ENCODE data around the gene MCF2L.
"Not testable (repeated sequence)": the region's sequence is repeated elsewhere in the genome, so short reads cannot be mapped to it uniquely, and the experiment has no call there.

MCF2L gene

DNA sequence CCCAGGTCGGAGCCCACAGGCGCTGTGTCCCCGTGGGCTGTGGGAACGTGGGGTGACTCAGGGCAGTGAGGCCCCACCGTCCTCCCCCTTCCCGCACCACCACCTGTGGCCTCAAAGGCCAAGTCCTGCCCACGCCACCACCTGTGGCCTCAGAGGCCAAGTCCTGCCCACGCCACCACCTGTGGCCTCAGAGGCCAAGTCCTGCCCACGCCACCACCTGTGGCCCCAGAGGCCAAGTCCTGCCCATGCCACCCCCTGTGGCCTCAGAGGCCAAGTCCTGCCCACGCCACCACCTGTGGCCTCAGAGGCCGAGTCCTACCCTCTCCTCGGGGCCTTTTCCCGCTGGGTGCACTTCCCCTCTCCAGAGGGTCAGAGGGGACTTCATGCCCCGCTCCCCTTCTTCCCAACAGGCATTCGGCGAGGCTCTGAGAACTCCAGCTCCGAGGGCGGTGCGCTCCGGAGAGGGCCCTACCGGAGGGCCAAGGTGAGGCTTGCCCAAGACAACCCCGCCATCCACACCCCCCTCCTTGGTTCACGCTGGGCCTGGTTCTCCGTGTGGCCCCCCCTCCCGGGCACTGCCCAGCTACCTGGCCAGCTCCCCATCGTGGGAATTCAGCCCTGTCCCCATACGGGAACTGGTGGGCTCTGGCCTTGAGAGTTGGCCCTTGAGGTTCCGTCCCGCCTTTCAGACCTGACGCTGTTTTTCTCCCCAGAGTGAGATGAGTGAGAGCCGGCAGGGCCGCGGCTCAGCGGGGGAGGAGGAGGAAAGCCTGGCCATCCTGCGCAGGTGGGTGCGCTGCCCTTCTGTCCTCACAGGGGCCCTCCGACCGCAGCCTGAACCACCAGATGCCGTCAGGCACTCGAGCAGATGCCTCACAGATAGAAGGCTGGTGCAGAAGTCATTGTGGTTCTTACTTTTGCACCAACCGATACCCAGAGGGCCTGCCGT lies 109.2 kb downstream of the MCF2L start:
- no peak for DNase-seq (ENCODE audit: low read depth in 1 of 2, low spot score in 1 of 2)

DNA sequence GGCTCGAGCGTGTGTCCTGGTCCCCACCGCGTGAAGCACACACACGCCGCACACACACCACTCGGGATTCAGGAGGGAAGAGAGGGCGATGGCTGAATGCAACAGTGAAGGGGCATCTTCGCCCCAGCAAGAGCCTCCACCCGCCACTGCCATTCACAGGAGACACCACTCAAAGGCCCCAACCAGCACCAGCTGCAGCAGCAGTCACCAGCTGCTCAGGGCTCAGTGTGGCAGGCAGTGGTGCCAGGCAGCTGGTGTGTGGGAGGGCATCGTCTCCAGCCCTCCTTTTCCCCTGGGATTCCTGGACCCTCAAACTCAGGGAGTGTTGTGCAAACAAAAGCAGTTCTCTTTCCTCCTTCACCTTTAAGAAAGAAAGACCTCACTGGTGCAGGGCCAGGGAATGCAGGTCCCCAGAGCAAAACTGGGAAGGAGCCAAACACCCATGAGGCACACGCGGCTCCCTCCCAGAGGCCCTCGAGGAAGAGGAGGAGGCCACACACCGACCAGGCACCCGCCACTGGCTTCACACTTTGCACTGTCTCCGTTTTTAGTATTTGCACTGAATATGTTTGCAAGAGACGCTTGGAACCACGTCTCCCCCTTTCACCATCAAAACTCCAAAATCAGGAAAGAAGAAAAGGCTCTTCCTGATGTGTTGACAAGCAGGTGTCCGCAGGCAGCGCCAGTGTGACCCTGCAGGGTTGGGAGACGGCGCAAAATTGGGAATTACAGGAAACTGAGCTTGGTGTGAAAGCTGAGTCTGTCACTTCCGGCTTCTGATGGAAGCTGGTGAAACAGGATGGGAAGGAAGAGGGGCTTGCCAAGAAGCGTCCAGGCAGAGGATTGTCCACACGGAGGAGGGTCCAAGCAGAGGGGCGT lies 110.1 kb downstream of the MCF2L start:
- no peak for DNase-seq (ENCODE audit: low read depth in 1 of 2, low spot score in 1 of 2)

DNA sequence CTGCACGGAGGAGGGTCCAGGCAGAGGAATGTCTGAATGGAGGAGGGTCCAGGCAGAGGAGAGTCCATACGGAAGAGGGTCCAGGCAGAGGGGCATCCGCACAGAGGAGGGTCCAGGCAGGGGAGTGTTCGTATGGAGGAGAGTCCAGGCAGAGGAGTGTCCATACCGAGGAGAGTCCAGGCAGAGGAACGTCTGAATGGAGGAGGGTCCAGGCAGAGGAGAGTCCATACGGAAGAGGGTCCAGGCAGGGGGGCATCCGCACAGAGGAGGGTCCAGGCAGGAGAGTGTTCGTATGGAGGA lies 110.7 kb downstream of the MCF2L start:
- not testable (repeated sequence) for DNase-seq (ENCODE audit: low read depth in 1 of 2, low spot score in 1 of 2)

DNA sequence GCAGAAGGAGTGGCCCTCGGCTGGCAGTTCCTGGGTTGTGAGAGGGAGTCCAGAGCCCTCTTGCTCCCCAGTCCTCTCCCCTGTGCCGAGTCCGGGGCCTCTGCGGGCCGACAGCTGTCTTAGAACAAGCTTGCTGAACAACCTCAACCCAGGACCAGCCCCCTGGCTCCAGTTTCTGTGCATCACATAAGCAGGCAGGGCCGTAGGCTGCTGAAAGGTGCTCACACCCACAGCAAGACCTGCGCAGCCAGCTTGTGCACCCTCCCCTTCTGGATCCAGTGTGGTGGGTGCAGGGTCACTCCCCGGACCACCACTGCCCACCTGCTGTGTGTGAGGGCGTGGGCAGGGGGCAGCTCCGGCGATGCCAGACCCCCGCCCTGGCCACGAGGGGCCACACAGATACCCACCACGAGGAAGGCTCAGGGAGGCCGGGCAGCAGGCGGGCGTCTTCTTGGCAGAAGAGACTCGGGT lies 111.4 kb downstream of the MCF2L start:
- DNase-seq (ENCODE audit: low read depth in 1 of 2, low spot score in 1 of 2) = no peak

DNA sequence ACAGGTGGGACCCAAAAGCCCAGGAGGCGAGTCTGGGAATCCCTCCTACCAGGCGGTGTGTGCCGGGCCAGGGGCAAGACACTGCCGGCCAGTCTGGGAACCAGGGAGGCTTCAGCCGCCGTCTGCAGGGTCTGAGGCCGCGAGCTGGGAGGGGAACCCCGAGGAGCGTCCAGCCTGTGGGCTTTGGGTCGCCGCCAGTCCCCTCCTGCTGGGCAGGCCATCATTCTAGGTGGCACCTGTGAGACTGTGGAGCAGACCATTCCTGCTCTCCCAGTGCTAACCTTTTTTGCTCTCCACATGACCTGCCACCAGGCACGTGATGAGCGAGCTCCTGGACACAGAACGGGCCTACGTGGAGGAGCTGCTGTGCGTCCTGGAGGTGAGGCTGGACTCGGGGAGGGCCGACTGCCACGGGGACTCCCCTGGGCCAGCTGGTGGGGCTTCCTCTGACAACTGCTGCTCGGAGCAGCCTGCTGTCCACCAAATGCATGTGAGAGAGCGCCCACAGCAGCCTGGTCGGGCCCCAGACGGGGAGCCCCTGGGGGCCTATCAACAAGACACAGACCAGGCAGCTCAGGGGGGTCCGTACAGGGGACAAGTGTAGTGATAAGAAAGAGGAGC lies 112.0 kb downstream of the MCF2L start:
- no peak for DNase-seq (ENCODE audit: low read depth in 1 of 2, low spot score in 1 of 2)

DNA sequence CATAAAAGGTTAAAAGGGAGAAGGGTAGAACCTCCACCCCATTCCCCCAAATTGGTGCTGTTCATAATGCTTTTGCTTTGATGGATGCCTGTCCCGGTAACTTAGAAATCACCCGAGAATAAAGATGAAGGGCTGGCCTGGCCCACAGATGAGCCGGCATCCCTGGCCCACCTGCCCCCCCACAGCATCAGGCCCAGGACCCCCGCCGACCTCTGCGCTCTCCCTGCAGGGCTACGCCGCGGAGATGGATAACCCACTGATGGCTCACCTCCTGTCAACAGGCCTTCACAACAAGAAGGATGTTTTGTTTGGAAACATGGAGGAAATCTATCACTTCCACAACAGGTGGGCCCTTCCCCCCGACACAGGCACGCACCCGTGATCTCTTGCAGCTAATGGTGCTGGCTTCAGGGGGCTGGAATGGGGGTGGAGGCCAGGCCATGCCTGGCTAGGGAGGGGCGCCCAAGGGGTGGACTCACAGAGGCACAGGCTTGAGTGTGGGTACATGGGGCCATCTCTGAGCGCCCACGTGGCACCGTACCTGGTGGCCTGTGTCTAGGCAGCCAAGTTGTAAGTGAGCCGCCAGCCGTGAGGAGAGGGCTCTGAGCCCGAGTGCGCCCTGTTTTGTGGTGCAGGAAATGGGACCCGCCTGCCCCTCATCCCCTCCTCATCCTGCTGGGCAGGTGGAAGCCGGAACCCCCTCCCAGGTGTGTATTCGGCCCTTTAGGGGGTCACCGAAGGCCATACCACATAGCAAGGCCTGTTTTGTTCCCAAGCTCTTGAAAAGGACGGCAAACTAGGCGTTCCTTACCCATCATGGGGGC lies 113.4 kb downstream of the MCF2L start:
- DNase-seq (ENCODE audit: low read depth in 1 of 2, low spot score in 1 of 2) = no peak

DNA sequence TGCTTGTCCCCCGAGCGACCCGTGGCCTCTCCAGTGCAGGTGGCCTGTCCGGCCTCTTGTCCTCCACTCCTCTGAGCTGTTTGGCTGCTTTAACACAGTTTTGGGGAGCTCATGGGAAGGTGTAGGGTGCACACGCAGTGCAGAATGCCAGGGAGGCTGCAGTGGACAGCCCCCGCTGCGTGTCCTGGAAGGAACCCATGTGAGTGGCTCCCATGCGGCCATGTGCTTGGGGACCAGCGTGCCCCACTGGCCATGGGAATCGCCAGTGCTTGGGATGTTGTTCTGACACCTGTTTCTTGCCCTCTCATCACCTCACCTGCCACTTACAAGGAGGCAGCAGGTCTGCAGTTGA lies 114.0 kb downstream of the MCF2L start:
- no peak for DNase-seq (ENCODE audit: low read depth in 1 of 2, low spot score in 1 of 2)

DNA sequence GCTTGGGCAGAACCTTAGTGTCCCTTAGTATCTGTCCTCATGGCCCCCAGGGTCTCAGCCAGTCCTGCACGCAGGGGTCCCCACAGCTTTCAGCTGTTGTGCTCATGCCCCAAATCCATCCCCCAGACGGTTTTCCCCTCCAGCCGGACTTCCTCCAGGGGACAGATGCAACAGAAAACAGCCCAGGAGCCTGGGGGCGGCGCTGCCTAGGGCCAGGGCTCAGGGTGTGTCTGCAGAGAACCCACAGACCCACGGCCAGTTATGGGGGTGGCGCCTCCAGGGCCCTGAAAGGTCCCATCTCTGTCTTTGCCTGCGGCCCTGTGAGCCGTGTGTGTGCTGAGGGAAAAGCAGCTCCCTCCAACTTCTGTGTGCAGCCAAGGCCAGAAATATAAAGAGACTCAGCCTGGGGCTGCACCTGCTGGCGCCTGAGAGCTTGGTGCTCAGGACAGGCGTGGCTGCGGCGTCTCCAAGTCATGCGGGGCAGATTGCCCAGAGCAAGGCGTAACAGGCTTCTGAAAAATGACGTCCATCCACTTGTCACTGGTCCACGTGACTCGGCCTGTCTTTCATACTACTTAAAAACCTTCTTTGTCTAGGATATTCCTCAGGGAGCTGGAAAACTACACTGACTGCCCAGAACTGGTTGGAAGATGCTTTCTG lies 114.5 kb downstream of the MCF2L start:
- DNase-seq (ENCODE audit: low read depth in 1 of 2, low spot score in 1 of 2) = no peak

DNA sequence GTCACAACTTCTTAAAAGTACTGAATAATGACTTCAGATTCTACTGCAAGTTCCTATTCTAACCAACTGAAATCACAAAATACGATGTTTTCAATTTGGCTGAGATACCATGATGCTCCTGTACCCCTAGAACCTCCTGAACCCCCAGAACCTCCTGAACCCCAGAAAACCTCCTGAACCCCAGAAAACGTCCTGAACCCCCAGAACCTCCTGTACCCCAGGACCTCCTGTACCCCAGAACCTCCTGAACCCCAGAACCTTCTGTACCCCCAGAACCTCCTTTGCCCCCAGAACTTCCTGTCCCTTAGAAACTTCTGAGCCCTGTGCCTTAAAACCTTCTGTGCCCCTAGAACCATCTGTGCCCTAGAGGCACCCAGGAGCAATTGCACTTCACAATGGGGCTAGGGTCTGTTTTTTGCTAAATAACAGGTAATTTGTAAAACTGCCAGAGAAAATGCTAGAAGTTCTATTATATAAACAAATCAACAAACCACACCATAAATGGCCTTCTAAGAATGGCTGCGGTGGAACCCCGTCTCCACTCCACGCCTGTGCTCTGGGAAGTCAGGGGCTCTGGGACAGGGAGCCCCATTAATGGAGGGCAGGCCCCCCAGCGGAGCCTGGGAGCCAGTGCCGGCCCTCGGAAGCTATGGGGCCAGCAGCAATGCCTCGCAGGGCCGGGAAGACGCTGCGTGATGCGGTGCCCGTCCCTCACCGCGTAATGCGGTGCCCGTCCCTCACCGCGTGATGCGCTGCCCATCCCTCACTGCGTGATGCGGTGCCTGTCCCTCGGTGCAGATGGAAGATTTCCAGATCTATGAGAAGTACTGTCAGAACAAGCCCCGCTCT lies 115.3 kb downstream of the MCF2L start:
- no peak for DNase-seq (ENCODE audit: low read depth in 1 of 2, low spot score in 1 of 2)

DNA sequence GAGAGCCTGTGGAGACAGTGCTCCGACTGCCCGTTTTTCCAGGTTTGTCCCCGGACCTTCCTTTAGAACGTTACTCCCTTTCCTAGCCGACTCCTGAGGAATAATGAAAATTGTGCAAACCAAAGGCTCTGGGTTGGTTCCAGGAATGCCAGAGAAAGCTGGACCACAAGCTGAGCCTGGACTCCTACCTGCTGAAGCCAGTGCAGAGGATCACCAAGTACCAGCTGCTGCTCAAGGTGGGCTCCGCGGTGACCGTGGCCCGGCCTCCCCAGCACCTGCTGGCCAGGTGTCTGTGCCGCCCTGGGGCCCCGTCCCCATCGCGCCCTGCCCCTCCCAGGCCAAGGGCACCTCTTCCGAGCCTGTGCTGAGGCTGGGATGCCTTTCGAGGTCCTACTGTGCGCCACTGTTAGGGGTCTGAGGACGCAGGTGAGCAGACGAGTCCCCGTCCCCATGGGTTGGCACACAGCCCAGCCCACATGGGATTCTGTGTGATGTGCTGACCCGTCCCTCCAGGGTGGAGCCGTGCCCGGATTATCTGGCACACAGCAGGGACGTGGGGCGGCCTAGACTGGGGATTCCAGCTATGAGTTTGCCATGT lies 116.0 kb downstream of the MCF2L start:
- no peak for DNase-seq (ENCODE audit: low read depth in 1 of 2, low spot score in 1 of 2)

DNA sequence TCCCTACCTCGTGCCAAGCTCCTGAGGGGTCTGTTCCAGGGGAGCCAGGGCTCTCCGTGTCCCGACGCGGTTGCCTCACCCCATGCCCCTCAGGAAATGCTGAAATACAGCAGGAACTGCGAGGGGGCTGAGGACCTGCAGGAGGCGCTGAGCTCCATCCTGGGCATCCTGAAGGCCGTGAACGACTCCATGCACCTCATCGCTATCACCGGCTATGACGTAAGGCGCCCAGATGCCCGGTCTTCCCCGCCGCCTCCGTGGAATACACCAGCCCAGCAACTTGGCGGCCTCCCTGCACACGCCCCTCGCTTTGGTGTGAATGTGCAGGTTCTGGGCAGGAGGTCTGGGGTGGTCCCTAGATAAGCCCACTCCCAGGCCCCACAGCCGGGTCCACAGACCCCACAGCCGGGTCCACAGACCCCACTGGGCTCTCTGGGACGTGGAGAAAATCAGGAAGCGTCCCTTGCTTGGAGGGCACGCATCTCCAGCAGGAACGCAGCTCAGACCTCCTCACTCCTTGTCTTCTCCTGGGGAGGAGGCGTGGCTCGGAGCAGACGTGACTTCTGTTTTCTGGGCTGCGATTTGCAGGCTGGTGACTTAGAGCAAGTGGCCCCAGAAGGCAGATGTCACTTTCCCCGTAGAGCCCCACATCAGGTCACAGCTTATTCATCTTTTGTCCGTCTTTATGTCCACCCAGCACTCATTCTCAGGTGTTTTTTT lies 117.2 kb downstream of the MCF2L start:
- no peak for DNase-seq (ENCODE audit: low read depth in 1 of 2, low spot score in 1 of 2)

DNA sequence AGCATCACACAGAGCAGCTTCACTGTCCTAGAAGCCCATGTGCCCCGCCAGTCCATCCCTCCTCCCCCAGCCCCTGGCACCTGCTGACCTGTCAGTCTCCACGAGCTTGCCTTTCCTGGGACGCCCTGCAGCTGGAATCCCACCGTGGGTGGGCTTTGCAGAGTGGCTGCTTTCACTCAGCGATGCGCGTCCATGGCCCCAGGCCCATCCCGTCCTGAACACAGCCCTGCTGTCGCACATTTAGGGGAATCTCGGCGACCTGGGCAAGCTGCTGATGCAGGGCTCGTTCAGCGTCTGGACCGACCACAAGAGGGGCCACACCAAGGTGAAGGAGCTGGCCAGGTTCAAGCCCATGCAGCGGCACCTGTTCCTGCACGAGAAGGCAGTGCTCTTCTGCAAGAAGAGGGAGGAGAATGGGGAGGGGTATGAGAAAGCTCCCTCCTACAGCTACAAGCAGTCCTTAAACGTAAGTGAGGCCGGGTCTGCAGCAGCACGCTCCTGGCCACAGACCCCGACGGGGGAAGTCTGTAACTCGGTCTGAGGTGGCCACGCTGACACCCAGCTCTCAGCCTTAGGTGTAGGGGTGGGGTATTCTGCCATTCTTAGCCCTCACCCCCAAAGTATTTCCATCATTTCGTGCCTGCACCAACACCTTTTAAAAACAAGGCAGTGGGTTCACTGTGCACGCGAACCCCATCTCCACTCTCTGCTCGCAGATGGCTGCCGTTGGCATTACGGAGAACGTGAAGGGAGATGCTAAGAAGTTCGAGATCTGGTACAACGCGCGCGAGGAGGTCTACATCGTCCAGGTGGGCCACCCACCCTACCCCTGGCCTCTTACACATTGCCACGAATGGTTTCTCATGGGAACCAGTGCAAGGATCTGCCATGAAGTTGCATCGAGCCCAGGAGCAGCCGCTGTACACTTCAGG lies 118.2 kb downstream of the MCF2L start:
- DNase-seq (ENCODE audit: low read depth in 1 of 2, low spot score in 1 of 2) = no peak

DNA sequence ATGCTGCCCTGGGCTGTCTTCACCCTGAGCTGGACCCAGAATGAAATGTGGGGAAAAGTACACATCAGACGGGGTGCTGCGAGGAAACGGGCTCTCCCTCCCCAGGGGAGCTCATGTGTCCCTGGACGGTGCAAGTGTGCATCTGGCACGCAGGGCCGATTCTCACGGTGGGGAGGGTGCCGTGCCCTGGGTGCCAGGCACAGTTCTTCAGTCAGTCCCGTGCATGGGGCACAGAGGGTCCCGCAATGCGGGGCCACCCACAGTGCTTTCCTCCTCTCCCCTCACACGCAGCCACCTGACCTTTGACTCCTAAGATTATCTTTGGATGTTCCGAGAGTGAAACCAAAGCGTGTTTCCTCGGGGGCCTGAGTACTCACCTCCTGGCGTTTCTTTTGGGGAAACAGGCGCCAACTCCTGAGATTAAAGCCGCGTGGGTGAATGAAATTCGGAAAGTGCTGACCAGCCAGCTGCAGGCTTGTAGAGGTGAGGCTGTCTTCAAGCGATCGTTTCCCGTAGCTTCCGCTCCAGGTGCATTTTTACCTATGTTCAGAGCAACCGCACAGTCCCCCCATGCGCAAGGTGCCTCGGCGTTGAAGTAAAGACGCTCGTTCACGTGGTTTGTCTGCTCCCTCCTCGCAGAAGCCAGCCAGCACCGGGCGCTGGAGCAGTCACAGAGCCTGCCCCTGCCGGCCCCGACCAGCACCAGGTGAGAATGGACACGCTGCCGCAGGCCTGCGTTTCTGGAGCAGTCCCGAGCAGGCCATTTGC lies 119.1 kb downstream of the MCF2L start:
- DNase-seq (ENCODE audit: low read depth in 1 of 2, low spot score in 1 of 2) = no peak

DNA sequence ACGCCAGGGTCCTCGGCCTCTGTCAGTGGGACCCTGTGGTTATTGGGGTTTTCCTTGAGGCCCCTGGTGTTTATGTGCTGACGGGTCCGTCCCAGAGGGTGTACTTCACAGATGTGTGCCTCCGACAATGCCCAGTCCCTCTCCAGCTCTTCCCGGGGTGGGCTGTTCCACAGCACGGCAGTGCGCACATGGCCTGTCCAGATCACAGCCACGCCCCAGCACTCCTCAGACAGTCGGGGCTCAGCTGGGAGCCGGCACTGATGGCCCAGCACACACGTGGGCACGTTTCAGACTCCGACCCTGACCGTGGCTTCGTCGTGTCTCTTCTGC lies 119.6 kb downstream of the MCF2L start:
- no peak for DNase-seq (ENCODE audit: low read depth in 1 of 2, low spot score in 1 of 2)

DNA sequence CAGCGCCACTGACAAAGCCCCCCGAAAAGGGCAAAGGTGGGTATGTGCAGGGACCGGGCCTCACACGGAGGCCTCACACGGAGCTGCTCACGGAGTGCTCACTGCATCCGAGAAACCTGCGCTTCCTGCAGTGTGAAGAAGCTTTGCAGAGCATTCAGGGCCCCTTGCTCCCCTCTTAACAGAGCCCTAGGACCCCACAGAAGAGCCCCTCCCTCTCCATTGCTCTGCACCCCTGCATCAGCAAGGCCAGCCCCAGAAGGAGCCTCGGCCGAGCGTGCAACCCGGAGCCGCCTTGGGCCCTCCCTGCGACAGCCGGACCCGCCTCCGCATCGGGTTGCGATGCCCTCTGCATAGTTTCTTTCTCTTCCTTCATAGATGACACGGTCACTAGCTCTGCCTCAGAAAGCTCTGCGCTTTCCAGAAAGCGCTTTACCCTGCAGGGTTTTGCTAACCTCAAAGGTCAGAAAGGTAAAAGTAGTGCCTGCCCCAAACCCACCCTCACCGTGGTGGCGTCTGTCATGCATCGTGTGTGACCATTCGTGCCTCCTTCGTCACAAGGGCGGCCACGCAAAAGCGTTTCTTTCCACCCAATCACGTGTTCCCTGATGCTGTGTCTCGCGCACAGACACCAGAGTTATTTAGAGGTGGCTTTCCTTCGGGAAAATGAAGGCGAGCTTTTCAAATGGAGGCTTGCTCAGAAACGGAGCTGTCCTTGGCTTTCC lies 120.8 kb downstream of the MCF2L start:
- no peak for DNase-seq (ENCODE audit: low read depth in 1 of 2, low spot score in 1 of 2)

DNA sequence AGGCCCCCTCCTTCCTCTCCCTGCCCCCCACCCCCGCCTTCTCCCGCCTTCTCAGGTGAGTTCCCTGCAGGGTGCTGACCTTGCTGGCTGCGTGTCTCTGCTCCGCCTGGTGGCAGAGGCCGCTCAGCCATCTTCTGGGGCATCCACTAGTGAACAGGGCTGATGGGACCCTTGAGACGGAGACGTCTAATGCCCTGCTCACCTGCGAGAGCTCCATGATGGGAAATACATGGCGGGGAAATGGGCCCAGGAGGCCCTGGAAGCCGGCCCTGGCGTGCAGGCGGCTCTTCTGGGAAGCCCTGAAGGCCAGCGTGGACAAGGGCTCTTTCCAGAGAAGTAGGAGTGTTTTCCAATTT lies 121.4 kb downstream of the MCF2L start:
- DNase-seq (ENCODE audit: low read depth in 1 of 2, low spot score in 1 of 2) = no peak
